ENCODE data around the gene CA11.

- TF ChIP-seq GATA2 (IDR thresholded peaks at IDR 0.05; ENCODE audit: low read depth, low read length) (no peak), GATA3 (IDR thresholded peaks at IDR 0.05; ENCODE audit: low read depth, low read length) (no peak)
Observed at GRCh38 chr19:48615231-48616040, 30.6 kb downstream of the CA11 start.

Data from SH-SY5Y (cell line).